Measurements from ENCODE around the gene NPTXR.

Gene NPTXR

DNA sequence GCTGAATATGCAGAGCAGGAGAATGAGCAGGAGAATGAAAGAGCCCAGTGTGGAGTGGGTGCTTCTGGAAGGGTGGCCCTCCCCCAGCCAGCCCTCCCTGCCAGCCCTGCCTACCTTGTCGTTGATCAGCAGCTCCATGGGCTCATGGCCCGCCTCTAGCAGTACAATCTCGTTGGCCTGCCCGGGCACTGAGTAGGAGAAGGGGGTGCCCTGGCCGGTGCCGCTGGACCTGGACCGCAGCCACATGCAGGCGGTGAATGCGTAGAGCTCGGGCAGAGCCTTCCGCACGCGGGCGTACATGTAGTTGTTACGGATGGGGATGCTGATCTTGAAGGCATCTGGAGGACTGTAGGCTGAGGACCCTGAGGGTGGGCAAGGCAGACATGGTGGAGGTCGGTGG lies 17.4 kb downstream of the NPTXR start:
- Histone ChIP-seq H3K4me1 (ENCODE audit: insufficient read depth, poor library complexity, severe bottlenecking) (no peaks in the 10 kb centered on the region), H3K36me3 (ENCODE audit: low read depth) (no peaks in the 10 kb centered on the region), H3K27me3 (ENCODE audit: insufficient read depth, poor library complexity, severe bottlenecking) (no peaks in the 10 kb centered on the region), H3K27ac (ENCODE audit: poor library complexity, severe bottlenecking) (no peak overlapping the region), H3K4me3 (ENCODE audit: severe bottlenecking) (no peak overlapping the region), H3K9me3 (ENCODE audit: severe bottlenecking) (no peaks in the 10 kb centered on the region)
- DNase-seq (ENCODE audit: low spot score) (no peak), ATAC-seq (ENCODE audit: low read depth) (no peak)
- no peak for TF ChIP-seq CTCF (IDR thresholded peaks at IDR 0.05; ENCODE audit: poor library complexity, severe bottlenecking)

DNA sequence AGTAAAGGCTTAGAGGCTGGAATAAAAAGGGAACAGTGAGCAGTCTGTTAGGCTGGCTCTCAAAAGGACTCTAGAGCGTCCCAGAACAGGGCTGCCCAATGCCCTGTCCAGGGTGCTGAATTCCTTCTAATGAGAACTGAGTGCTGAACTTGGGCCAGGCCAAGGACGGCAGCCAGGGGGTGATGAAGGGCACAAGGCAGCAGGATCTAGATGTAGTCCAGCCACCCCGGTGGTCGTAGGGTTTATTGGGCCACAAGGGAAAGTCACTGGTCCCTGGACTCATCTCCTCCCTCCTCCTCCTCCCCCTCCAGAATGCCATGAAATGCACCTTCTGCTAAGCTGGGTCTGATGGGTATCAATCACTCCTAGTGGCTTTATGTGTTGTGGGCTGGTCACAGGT lies 19.2 kb downstream of the NPTXR start:
- no peak overlapping the region for H3K4me3 ChIP-seq (ENCODE audit: severe bottlenecking)
- no peaks in the 10 kb centered on the region for H3K36me3 ChIP-seq (ENCODE audit: low read depth)
- ATAC-seq (ENCODE audit: low read depth), result peak; percentile 83
- no peaks in the 10 kb centered on the region for H3K9me3 ChIP-seq (ENCODE audit: severe bottlenecking)
- no peak for TF ChIP-seq CTCF (IDR thresholded peaks at IDR 0.05; ENCODE audit: poor library complexity, severe bottlenecking)
- no peak overlapping the region for H3K27ac ChIP-seq (ENCODE audit: poor library complexity, severe bottlenecking)
- DNase-seq (ENCODE audit: low spot score), result no peak
- H3K4me1 ChIP-seq (ENCODE audit: insufficient read depth, poor library complexity, severe bottlenecking), result no peaks in the 10 kb centered on the region
- H3K27me3 ChIP-seq (ENCODE audit: insufficient read depth, poor library complexity, severe bottlenecking), result peaks cover 7% of the 10 kb centered on the region

- no peak overlapping the region for H3K4me3 ChIP-seq (ENCODE audit: severe bottlenecking)
- H3K27me3 ChIP-seq (ENCODE audit: insufficient read depth, poor library complexity, severe bottlenecking), result peaks cover 10% of the 10 kb centered on the region
- H3K36me3 ChIP-seq (ENCODE audit: low read depth), result no peaks in the 10 kb centered on the region
- no peak for DNase-seq (ENCODE audit: low spot score)
- no peaks in the 10 kb centered on the region for H3K9me3 ChIP-seq (ENCODE audit: severe bottlenecking)
- ATAC-seq (ENCODE audit: low read depth), result no peak
- no peaks in the 10 kb centered on the region for H3K4me1 ChIP-seq (ENCODE audit: insufficient read depth, poor library complexity, severe bottlenecking)
- H3K27ac ChIP-seq (ENCODE audit: poor library complexity, severe bottlenecking), result no peak overlapping the region
- TF ChIP-seq CTCF (IDR thresholded peaks at IDR 0.05; ENCODE audit: poor library complexity, severe bottlenecking), result no peak
These were observed 20.2 kb downstream of the NPTXR start for GRCh38 chr22:38823637-38824036.

DNA sequence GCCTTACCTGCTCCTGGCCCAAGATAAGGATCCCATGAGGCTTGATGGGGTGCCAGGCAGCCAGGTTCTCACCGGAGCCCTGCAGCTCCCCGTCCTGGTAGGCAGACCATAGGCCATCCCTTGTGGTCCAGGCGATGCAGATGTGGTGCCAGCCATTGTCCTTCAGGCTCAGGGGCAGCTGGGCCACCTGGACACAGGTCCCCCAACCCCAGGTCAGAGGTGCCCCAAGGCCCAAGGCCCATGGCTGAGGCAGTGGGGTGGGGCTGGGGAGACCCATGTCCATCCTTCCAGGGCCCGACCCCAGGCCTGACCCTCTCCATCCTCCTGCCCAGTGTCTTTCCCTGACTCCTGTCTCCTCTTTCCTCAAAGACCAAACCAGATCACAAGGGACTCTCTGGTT lies 20.8 kb downstream of the NPTXR start:
- no peaks in the 10 kb centered on the region for H3K36me3 ChIP-seq (ENCODE audit: low read depth)
- H3K27me3 ChIP-seq (ENCODE audit: insufficient read depth, poor library complexity, severe bottlenecking), result peaks cover 10% of the 10 kb centered on the region
- no peak for TF ChIP-seq CTCF (IDR thresholded peaks at IDR 0.05; ENCODE audit: poor library complexity, severe bottlenecking)
- no peak overlapping the region for H3K27ac ChIP-seq (ENCODE audit: poor library complexity, severe bottlenecking)
- DNase-seq (ENCODE audit: low spot score) (no peak), ATAC-seq (ENCODE audit: low read depth) (no peak)
- no peak overlapping the region for H3K4me3 ChIP-seq (ENCODE audit: severe bottlenecking)
- H3K4me1 ChIP-seq (ENCODE audit: insufficient read depth, poor library complexity, severe bottlenecking), result no peaks in the 10 kb centered on the region
- no peaks in the 10 kb centered on the region for H3K9me3 ChIP-seq (ENCODE audit: severe bottlenecking)

- DNase-seq (ENCODE audit: low spot score) (no peak), ATAC-seq (ENCODE audit: low read depth) (no peak)
- no peak for TF ChIP-seq CTCF (IDR thresholded peaks at IDR 0.05; ENCODE audit: poor library complexity, severe bottlenecking)
- H3K27me3 ChIP-seq (ENCODE audit: insufficient read depth, poor library complexity, severe bottlenecking), result peaks cover 10% of the 10 kb centered on the region
- H3K4me3 ChIP-seq (ENCODE audit: severe bottlenecking), result no peak overlapping the region
- no peak overlapping the region for H3K27ac ChIP-seq (ENCODE audit: poor library complexity, severe bottlenecking)
- no peaks in the 10 kb centered on the region for H3K36me3 ChIP-seq (ENCODE audit: low read depth)
- no peaks in the 10 kb centered on the region for H3K9me3 ChIP-seq (ENCODE audit: severe bottlenecking)
- no peaks in the 10 kb centered on the region for H3K4me1 ChIP-seq (ENCODE audit: insufficient read depth, poor library complexity, severe bottlenecking)
These were observed 23.8 kb downstream of the NPTXR start for GRCh38 chr22:38820020-38820419.

Measured in RWPE2 (cell line).